A549 treated with CORT108297 at 1 μM for 4 hours (cell line): Measurements from ENCODE around the gene HTR3E. TPM values are rescaled to one million over a fixed set of nuclear protein-coding genes. Genes with fewer than 3 reads are reported as not detected.

Experiments used
- total RNA-seq: library from RNA; stranded (reverse); fragments of 200-300 nt; extraction: Qiagen RNA extraction; gene quantifications from 5 replicates; pipeline ENCODE4 v1.2.3, GENCODE V29; 2022

Gene HTR3E, protein sequence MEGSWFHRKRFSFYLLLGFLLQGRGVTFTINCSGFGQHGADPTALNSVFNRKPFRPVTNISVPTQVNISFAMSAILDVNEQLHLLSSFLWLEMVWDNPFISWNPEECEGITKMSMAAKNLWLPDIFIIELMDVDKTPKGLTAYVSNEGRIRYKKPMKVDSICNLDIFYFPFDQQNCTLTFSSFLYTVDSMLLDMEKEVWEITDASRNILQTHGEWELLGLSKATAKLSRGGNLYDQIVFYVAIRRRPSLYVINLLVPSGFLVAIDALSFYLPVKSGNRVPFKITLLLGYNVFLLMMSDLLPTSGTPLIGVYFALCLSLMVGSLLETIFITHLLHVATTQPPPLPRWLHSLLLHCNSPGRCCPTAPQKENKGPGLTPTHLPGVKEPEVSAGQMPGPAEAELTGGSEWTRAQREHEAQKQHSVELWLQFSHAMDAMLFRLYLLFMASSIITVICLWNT
- not detected in 5 replicates for total RNA-seq

DNA sequence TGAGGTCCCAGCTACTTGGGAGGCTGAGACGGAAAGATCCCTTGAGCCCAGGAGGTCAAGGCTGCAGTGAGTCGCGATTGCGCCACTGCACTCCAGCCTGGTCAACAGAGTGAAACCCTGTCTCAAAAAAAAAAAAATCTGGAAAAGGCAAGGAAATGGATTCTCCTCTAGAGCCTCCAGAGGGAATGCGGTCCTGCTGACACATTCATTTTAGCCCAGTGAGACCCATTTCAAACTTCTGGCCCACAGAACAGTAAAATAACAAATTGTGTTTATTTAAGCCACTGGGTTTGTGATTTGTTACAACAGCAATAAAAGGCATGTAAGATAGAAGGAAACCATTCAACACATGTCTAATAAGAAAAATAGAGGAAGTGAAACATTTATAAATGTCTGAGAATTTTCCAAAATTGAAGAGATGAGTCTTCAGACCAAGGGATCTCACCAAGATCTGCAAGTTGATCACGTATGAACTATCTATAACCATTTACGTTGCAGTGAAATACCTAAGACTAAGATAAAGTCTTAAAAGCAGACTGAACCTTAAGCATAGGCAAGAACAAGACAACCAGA is at the start of gene HTR3E:
HTR3E (plus strand) TSS at position 254 of the 573 bp plus-strand sequence. CDS start 466 bp downstream, outside the sequence.

DNA sequence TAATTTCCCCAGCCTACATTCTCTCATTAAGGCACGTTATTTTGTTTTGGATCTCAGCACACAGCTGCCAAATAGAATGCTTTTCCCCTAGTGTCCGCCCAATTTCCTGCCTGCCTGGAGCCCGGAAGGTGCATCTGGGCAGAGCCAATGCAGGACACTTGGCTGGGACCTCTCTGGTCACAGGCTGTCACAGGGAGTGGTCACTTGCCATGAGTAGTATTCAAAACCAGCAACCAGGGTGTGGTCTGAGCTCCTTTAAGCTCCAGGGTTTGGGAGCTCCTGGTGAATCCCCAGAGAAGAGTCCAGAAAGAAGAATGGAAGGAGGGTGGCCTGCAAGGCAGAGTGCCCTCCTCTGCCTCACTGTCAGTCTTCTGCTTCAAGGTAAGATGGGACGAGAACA is 44.1 kb upstream of the HTR3E start, which contains the start of gene HTR3C:
HTR3C (plus strand) TSS at position 281 of the 400 bp plus-strand sequence; CDS start at position 315, 34 bp downstream.

DNA sequence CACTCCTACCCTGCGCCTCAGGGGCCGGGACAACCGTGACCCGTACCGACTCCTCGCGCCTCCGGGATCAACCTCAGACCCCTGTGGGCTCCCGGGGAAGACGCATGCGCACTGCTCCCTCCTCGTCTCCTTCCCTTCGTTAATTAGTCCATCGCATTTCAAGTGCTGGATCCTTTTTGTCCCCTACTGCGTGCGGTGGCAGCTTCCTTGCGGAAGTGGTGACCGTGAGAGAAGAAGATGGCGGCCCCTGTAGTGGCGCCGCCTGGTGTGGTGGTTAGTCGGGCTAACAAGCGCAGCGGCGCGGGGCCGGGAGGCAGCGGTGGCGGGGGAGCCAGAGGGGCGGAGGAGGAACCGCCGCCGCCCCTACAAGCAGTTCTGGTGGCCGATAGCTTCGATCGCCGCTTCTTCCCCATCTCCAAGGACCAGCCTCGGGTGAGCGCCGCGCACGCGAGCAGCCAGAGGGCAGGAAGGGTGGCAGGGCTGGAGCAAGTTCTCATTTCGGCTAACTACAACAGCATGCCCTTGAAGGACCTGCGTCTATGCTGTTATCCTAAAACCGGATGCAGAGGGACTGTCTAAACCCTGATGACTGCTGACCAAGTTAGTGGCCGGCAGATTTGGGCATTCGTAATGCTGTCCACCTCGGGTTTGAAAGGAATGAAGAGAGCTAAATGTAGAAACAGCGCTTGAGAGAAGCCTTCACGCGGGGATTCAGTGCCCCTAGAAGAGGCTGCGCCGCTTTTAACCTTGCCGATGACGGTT is 38.5 kb downstream of the HTR3E start, which contains the start of gene EIF2B5:
EIF2B5 (plus strand) TSS at position 210 of the 762 bp plus-strand sequence; CDS start at position 238, 28 bp downstream.

DNA sequence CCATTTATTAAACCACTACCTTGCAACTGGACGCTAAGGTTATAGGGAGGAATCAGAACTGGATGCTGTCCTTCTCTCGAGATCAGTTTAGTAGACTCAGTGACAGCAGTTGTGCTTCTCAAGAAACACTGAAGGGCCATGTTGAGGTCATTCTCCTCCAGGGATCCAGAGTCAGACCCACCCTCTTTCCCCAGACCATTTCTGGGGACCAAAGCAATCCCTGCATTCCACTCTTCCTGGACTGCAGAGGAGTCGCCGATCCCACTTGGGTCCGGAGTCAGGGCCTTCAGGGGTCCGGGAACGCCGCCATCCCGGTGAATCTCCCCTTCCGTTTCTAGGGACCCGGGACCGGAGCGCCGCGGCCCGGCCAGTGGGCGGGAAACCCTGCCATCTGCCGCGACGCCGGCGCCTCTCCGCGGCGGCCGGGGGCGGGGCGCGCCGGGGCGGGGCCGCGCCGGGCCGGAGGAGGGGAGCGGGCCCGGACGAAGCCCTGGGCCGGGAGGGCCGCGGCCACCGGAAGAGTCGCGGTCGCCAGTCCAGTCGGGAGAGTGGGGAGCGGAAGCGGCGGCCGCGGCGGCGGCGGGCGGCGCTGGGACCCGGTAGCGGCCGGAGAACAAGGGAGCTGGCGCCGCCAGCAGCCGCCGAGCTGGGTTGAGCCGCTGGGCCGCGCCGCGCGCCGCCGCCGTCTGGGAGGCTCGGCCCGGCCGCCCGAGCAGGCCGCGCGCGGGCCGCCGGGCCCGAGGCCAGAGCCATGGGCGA is 58.2 kb downstream of the HTR3E start, which contains the start of gene DVL3:
DVL3 (plus strand) TSS at position 493 of the 759 bp plus-strand sequence; CDS start at position 752, 259 bp downstream.

Other genes starting within 250 kb of the HTR3E start
- gene PARL, start 212.2 kb upstream of the HTR3E start, total RNA-seq = 61.4 to 66.8 TPM (median 62.6 TPM) in 5 replicates
- gene ABCC5, start 79.2 kb upstream of the HTR3E start, total RNA-seq = 11.2 to 14.8 TPM (median 13.8 TPM) in 5 replicates
- gene HTR3D, start 65.3 kb upstream of the HTR3E start, total RNA-seq = not detected in 5 replicates
- not detected in 5 replicates for gene HTR3C, start 44.0 kb upstream of the HTR3E start, total RNA-seq
- gene EIF2B5, start 38.3 kb downstream of the HTR3E start, total RNA-seq = 29.6 to 30.9 TPM (median 30.0 TPM) in 5 replicates
- 17.8 to 28.6 TPM (median 27.7 TPM) in 5 replicates for gene DVL3, start 58.3 kb downstream of the HTR3E start, total RNA-seq
- 307 to 325 TPM (median 321 TPM) in 5 replicates for gene AP2M1, start 77.8 kb downstream of the HTR3E start, total RNA-seq
- gene ABCF3, start 89.1 kb downstream of the HTR3E start, total RNA-seq = 30.4 to 38.0 TPM (median 36.0 TPM) in 5 replicates
- gene VWA5B2, start 132.5 kb downstream of the HTR3E start, total RNA-seq = 0.40 to 0.73 TPM (median 0.55 TPM) in 5 replicates
- 59.2 to 88.0 TPM (median 77.6 TPM) in 5 replicates for gene ALG3, start 151.9 kb downstream of the HTR3E start, total RNA-seq
- 9.9 to 14.1 TPM (median 12.6 TPM) in 5 replicates for gene EEF1AKMT4, start 152.6 kb downstream of the HTR3E start, total RNA-seq
- gene CAMK2N2, start 164.5 kb downstream of the HTR3E start, total RNA-seq = 0.87 to 1.4 TPM (median 1.3 TPM) in 5 replicates
- gene ECE2, start 179.0 kb downstream of the HTR3E start, total RNA-seq = not detected in 5 replicates
- 303 to 385 TPM (median 316 TPM) in 5 replicates for gene PSMD2, start 202.2 kb downstream of the HTR3E start, total RNA-seq
- gene EIF4G1, start 217.5 kb downstream of the HTR3E start, total RNA-seq = 247 to 263 TPM (median 260 TPM) in 5 replicates
- 7.0 to 12.5 TPM (median 10.7 TPM) in 5 replicates for gene FAM131A, start 240.5 kb downstream of the HTR3E start, total RNA-seq